ENCODE results near the gene RALGPS1.

- TF ChIP-seq CTCF (IDR thresholded peaks at IDR 0.05) (no peak), POLR2A (IDR thresholded peaks at IDR 0.05; ENCODE audit: low read depth) (no peak)
These were observed 187.6 kb downstream of the RALGPS1 start for GRCh38 chr9:127102176-127102575.
